ENCODE data around the gene KLHL3.
"Not testable (repeated sequence)": the region's sequence is repeated elsewhere in the genome, so short reads cannot be mapped to it uniquely, and the experiment has no call there.

The KLHL3 gene

DNA sequence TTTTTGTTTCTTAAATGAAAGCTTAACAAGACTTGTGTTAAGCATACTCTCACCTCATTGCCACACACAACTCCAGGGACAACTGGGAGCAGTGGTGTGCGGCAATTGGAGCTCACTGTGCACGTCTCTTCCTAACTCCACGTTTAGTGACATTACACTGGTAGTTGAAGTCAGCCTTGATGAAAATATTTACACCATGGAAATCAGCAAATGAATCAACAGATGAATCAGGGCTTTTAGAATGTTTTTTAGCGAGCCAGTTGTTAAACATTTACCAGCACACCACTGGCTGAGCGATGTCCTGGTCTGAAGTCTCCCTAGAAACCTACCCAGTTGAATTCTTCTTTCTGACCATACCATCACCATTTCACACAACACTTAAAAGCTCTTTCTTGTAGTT is 67.3 kb downstream of the KLHL3 start:
- no peak for DNase-seq (ENCODE audit: low read depth, low spot score)

- peak; percentile 12 for DNase-seq (ENCODE audit: low read depth, low spot score)
Measured at GRCh38 chr5:137667341-137667740, 68.5 kb downstream of the KLHL3 start.

DNA sequence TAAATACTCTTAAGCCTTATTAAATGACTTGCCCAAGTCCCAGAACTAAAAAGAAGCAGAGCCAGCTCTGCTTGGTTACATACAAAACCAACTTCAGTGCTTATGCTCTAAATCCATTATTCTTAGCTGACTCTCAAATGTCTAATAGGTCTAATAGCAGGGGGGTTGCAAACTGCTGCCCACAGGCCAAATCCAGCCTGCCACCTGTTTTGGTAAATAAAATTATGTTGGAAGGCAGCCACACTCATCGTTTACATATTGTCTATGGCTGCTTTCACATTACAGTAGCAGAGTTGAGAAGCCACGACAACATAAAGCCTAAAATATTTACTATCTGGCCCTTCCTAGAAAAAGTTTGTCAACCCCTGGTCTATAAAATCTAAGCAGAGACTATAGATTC is 69.0 kb downstream of the KLHL3 start:
- no peak for DNase-seq (ENCODE audit: low read depth, low spot score)

DNA sequence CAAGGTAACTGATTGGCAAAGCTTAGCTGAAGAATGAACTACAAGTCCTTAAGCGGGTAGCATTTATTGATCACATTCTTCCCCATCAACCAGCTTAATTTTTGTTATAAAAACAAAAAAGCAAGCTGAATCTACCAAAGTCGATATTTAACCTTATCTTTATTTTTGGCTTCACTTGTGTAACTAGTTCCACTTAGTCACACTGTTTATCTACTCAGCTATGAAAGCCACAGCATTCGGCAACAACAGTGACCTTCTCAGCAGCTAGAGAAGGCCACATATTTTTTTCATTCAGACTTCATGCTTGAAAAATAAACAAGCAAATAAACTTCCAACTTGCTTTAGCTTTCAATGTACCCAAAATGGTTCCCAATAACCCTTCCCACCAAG is 69.4 kb downstream of the KLHL3 start:
- DNase-seq (ENCODE audit: low read depth, low spot score), result peak; percentile 39

GRCh38 chr5:137665678-137666460 is 70.0 kb downstream of the KLHL3 start:
- peak; percentile 25 for DNase-seq (ENCODE audit: low read depth, low spot score)

DNA sequence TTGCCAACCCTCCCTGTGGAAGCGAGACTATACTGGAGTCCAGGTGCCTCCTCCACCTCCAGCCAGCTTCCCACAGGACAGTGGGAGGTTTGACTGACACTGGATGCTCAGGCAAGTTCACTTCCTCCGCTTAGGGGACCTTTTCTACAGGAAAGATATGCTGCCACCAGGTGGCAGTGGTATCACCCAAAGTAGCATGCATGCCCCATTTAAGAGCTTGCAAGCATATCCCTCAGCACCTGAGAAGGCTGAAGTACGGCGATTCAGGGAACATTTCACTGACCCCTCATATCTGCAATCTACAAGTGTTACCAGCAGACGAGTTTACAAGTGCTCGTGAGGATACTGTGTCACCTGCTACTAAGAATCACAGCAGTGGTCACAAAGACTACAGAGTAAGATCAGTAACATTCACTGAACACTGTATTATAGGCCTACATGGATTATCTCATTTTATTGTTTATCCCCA is 75.5 kb downstream of the KLHL3 start:
- peak; percentile 84 for DNase-seq (ENCODE audit: low read depth, low spot score)

GRCh38 chr5:137659209-137659608 is 76.7 kb downstream of the KLHL3 start:
- DNase-seq (ENCODE audit: low read depth, low spot score), result no peak

- no peak for DNase-seq (ENCODE audit: low read depth, low spot score)
Measured at GRCh38 chr5:137658324-137658723, 77.6 kb downstream of the KLHL3 start.

- DNase-seq (ENCODE audit: low read depth, low spot score), result no peak
Measured at GRCh38 chr5:137657073-137657472, 78.8 kb downstream of the KLHL3 start.

- DNase-seq (ENCODE audit: low read depth, low spot score), result no peak
Measured at GRCh38 chr5:137656558-137656957, 79.3 kb downstream of the KLHL3 start.

DNA sequence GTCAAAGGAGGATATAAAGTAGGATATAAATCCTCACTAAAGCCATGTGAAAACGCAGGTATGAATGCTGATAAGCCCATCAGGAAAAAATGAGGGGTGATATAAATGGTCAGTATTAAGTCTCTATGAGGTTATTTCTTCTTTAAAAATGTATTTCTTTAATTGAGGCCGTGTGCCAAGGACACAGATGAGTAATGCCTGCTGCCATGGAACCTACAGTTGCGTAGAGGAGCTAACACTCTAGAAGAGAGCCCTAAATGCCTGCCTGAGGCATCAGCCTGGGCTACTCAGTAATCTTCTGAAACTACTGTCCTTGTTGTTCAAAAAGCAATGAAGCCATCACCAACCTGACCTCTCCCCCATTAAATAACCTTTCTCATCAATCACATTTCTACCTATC is 84.9 kb downstream of the KLHL3 start:
- no peak for DNase-seq (ENCODE audit: low read depth, low spot score)

DNA sequence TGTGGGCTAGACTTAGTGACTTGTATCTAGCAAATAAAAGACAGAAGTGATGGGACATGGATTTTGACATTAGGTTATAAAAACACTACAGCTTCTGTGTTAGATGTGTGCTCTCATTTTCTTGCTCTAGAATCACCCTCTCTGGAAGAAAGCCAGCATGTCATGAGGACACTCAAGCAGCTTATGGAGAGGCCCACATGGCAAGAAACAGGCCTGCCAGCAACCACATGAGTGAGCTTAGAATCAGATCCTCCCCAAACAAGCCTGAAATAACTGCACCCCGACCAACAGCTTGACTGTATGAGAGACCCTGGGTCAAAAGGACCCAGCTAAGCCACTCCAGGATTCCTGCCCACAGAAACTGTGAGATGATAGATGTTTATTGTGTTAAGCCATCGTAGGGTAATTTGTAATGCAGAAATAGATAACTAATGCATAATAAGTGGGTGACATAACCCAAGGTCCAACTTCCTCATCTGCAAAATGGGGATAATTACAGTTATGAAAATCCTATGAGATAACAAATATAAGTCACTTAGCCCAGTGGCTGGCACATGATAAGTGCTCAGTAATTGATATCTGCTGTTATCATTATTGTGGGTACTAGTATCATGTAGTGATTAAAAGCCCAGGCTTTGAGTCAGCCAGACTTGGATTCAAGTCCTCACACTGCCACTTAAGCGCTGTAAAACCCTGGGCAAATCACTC is 86.5 kb downstream of the KLHL3 start:
- DNase-seq (ENCODE audit: low read depth, low spot score), result peak; percentile 54

DNA sequence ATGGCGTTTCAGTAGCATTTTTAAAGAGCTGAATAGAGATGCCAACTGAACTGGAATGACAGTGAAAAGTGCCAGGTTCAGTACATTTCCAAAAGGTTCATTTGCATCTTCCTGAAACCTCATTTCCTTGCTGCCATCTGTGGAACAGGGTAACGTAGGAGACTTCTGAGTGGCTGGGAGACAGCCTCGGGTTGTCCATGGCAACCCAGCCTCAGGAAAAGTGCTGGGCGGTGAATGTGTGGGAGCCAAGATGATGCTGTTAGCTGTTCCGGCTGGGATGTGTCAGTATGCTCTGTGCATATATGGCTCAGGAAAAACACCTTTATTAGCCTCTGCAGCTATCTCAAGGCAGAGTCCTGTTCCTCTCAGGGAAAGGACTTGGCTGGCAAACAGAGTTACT is 87.5 kb downstream of the KLHL3 start:
- DNase-seq (ENCODE audit: low read depth, low spot score), result no peak

DNA sequence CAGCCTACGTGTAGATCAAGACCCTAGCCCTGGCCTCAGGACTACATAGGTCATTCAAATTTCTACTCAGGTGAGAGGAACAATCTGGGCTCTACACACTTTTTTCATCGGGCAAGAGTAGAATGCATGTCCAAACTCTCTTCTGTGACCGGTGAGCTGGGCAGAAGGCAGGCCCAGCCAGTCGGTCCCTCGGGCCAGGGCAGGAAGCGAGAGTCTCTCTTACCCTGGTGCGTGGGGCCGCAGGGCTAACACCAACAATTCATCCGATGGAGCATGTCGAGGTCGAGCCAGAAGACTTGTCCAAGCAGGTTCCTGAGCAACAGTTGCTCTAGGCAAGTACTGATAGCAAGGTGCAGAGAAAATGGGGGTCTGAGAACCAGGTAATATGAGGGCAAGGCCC is 88.5 kb downstream of the KLHL3 start:
- no peak for DNase-seq (ENCODE audit: low read depth, low spot score)

DNA sequence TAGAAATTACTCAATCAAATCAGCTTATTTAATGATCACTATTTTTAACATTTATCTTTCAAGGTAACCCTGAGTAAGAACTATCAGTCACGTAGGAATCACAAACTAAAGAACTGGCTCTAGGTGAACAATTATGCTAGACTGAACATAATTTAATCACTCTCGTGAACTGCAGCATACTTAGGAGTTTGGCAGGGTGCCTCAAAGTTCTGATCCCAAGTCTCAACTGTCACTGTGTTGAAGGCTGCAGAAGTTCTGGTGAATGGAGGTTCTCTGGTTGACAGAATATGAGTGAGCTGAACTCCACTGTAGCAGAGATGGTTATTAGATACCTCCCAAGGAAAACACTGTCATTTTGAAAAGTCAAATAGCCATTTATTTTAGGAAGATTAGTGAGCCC is 89.1 kb downstream of the KLHL3 start:
- DNase-seq (ENCODE audit: low read depth, low spot score), result no peak

DNA sequence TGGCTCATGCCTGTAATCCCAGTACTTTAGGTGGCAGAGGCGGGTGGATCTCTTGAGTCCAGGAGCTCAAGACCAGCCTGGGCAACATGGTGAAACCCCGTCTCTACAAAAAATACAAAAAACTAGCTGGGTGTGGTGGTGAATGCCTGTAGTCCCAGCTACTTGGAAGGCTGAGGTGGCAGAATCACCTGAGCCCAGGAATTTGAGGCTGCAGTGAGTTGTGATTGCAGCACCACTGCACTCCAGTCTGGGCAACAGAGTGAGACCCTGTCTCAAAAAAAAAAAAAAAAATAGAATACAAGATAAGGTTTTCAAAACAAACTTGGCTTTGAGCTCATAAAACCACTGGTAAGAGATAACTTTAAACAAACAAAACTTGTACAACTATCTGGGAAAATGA is 92.8 kb downstream of the KLHL3 start:
- not testable (repeated sequence) for DNase-seq (ENCODE audit: low read depth, low spot score)

- DNase-seq (ENCODE audit: low read depth, low spot score), result no peak
Measured at GRCh38 chr5:137642091-137642490, 93.8 kb downstream of the KLHL3 start.

GRCh38 chr5:137641148-137641547 is 94.7 kb downstream of the KLHL3 start:
- DNase-seq (ENCODE audit: low read depth, low spot score), result peak; percentile 57

DNA sequence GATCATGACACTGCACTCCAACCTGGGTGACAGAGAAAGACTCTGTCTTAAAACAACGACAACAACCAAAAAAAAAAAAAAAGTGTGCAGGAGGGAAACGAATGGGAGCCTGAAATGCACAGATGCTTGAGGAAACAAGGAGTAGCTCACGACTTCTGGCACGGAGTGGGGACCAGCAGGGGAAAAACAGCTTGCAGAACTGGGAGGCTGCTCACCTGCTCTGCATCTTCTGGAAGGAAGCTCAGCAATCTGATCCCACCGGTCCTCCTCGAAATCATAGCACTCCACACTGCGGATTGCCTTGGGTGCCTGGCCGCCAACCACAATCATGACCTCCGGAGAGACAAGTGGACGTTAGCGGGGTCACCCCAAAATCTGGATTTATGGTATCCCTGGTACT is 96.2 kb downstream of the KLHL3 start:
- DNase-seq (ENCODE audit: low read depth, low spot score), result no peak

DNA sequence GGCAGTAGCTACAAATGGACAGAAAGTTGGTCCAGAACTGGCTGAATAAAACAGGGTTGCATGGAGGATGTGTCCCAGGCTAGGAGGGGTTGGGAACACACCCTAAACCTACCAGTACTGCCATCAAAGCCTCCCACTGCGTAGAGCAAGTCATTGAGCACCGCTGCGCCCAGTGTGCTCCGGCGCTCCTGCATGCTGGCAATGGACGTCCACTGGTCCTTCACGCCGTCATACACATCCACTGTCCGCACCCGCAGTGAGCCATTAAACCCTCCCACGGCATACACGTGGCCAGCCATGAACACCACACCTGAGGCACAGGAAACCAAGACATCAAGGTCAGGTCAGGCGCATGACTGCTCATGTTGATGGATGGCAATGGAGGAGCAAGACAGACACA is 97.0 kb downstream of the KLHL3 start:
- no peak for DNase-seq (ENCODE audit: low read depth, low spot score)

GRCh38 chr5:137636830-137637714 is 98.8 kb downstream of the KLHL3 start:
- no peak for DNase-seq (ENCODE audit: low read depth, low spot score)

- no peak for DNase-seq (ENCODE audit: low read depth, low spot score)
Measured at GRCh38 chr5:137636099-137636498, 99.8 kb downstream of the KLHL3 start.

All from astrocyte of the hippocampus (primary cell).